GM18502 (cell line): ENCODE measurements around the gene ALOX5AP.
A peak's percentile ranks its signal among the peaks of the same experiment; 100 is the strongest.

ENCODE experiments used
- ATAC-seq: cut with Tn5 transposase; IDR thresholded peaks from one replicate; pipeline ENCODE4 v1.9.1; 2021; ENCODE audit warnings: mild to moderate bottlenecking; ENCODE audit not compliant: unreplicated experiment, poor library complexity

The ALOX5AP gene

GRCh38 chr13:30712536-30713532 is 22.5 kb upstream of the ALOX5AP start:
- ATAC-seq = no peak

- ATAC-seq = no peak
Observed at GRCh38 chr13:30714629-30715371, 20.5 kb upstream of the ALOX5AP start.

GRCh38 chr13:30715372-30715756 is 20.0 kb upstream of the ALOX5AP start:
- no peak for ATAC-seq

- ATAC-seq = no peak
Observed at GRCh38 chr13:30715837-30716236, 19.5 kb upstream of the ALOX5AP start.

- ATAC-seq = no peak
Observed at GRCh38 chr13:30718661-30719524, 16.4 kb upstream of the ALOX5AP start.

GRCh38 chr13:30719525-30719914 is 15.8 kb upstream of the ALOX5AP start:
- ATAC-seq = no peak

GRCh38 chr13:30720172-30720869 is 15.0 kb upstream of the ALOX5AP start:
- ATAC-seq = peak; percentile 82

- ATAC-seq = no peak
Observed at GRCh38 chr13:30721936-30722335, 13.4 kb upstream of the ALOX5AP start.

GRCh38 chr13:30722361-30722760 is 13.0 kb upstream of the ALOX5AP start:
- ATAC-seq = no peak

- ATAC-seq = no peak
Observed at GRCh38 chr13:30724778-30725177, 10.6 kb upstream of the ALOX5AP start.

GRCh38 chr13:30725326-30726085 is 9.8 kb upstream of the ALOX5AP start:
- no peak for ATAC-seq

GRCh38 chr13:30726192-30726591 is 9.2 kb upstream of the ALOX5AP start:
- no peak for ATAC-seq

GRCh38 chr13:30727491-30728355 is 7.6 kb upstream of the ALOX5AP start:
- ATAC-seq = no peak

GRCh38 chr13:30729801-30730200 is 5.5 kb upstream of the ALOX5AP start:
- no peak for ATAC-seq

- ATAC-seq = no peak
Observed at GRCh38 chr13:30730526-30730925, 4.8 kb upstream of the ALOX5AP start.

GRCh38 chr13:30731361-30732045 is 3.8 kb upstream of the ALOX5AP start:
- ATAC-seq = no peak

- no peak for ATAC-seq
Observed at GRCh38 chr13:30732046-30732390, 3.3 kb upstream of the ALOX5AP start.

- no peak for ATAC-seq
Observed at GRCh38 chr13:30734439-30734838, 904 bp upstream of the ALOX5AP start.
